Keratinocyte (primary cell): ENCODE data around the gene ATG4D. TPM values are rescaled to one million over a fixed set of nuclear protein-coding genes. Genes with fewer than 3 reads are reported as not detected.

Experiments used
- DNase-seq: peaks from one replicate; pipeline ENCODE4 v3.0.0-alpha.2; 2011; ENCODE audit warnings: low read depth, missing footprints, low spot score
- FAIRE-seq: peaks from 2 replicates; lab custom pipeline; 2011; peaks lifted over from hg19 to GRCh38; lab: Jason Lieb, UNC
- H2AFZ ChIP-seq: 2 replicates; pipeline ENCODE4 v1.6.0; 2012; ENCODE audit warnings: low read length, control low read depth, inconsistent platforms; ENCODE audit not compliant: control insufficient read depth
- H3K27ac ChIP-seq: 2 replicates; pipeline ENCODE4 v1.5.1; 2011; ENCODE audit warnings: low read length; ENCODE audit not compliant: control insufficient read depth, insufficient read depth
- H3K27me3 ChIP-seq: 3 replicates; pipeline ENCODE4 v1.6.0; 2011; ENCODE audit warnings: low read length; ENCODE audit not compliant: control insufficient read depth, insufficient read depth; ENCODE audit errors: extremely low read depth
- H3K36me3 ChIP-seq, 2 experiments: 2 replicates in 1 of 2; 3 replicates in 1 of 2; pipeline ENCODE4 v1.5.1; 2011; ENCODE audit warnings: low read length in 2 of 2, mild to moderate bottlenecking in 1 of 2; ENCODE audit not compliant: control insufficient read depth in 2 of 2, insufficient read depth in 2 of 2; ENCODE audit errors: extremely low read depth in 1 of 2
- H3K4me1 ChIP-seq: 3 replicates; pipeline ENCODE4 v1.5.1; 2011; ENCODE audit warnings: low read length; ENCODE audit not compliant: control insufficient read depth, insufficient read depth; ENCODE audit errors: extremely low read depth
- H3K4me2 ChIP-seq: 3 replicates; pipeline ENCODE4 v1.6.0; 2011; ENCODE audit warnings: low read depth, low read length; ENCODE audit not compliant: control insufficient read depth, insufficient read depth; ENCODE audit errors: extremely low read depth
- H3K4me3 ChIP-seq, 3 experiments: fragments of 200-600 bp in 1 of 3; sonication (generic) in 1 of 3; 2 replicates in 2 of 3; 3 replicates in 1 of 3; pipeline ENCODE4 v1.5.1; 2011 to 2016; ENCODE audit warnings: low read length in 3 of 3, mild to moderate bottlenecking in 3 of 3, control low read depth in 2 of 3, inconsistent platforms in 1 of 3, low read depth in 1 of 3, mixed read lengths in 1 of 3, mixed run types in 1 of 3, moderate library complexity in 1 of 3; ENCODE audit not compliant: control insufficient read depth in 2 of 3, insufficient read depth in 2 of 3; ENCODE audit errors: extremely low read depth in 1 of 3
- H3K79me2 ChIP-seq: 2 replicates; pipeline ENCODE4 v1.6.0; 2012; ENCODE audit warnings: low read length; ENCODE audit not compliant: control insufficient read depth, insufficient read depth
- H3K9ac ChIP-seq: 3 replicates; pipeline ENCODE4 v1.6.0; 2011; ENCODE audit warnings: low read length; ENCODE audit not compliant: control insufficient read depth, insufficient read depth; ENCODE audit errors: extremely low read depth
- H3K9me1 ChIP-seq: 3 replicates; pipeline ENCODE4 v1.6.0; 2011; ENCODE audit warnings: low read length; ENCODE audit not compliant: control insufficient read depth, insufficient read depth; ENCODE audit errors: extremely low read depth
- H3K9me3 ChIP-seq: 2 replicates; pipeline ENCODE4 v1.5.1; 2012; ENCODE audit warnings: low read depth, low read length; ENCODE audit not compliant: control insufficient read depth
- H4K20me1 ChIP-seq: 3 replicates; pipeline ENCODE4 v1.6.0; 2011; ENCODE audit warnings: low read length; ENCODE audit not compliant: control insufficient read depth, insufficient read depth; ENCODE audit errors: extremely low read depth
- EZH2 ChIP-seq: IDR thresholded peaks from one replicate; pipeline ENCODE4 v1.6.1; 2012; ENCODE audit warnings: inconsistent platforms, mild to moderate bottlenecking, low read length, moderate library complexity
- dilution Hi-C: fragments of 300-500 bp; cut with MboI; formaldehyde crosslinking; loops from one replicate; pipeline ENCODE4 v1.7.0; 2020; ENCODE audit warnings: low sequenced_read_pairs; ENCODE audit not compliant: extremely low pct_ligation_motif_present
- polyA plus RNA-seq, 5 experiments: library from polyadenylated mRNA; depleted of rRNA in 3 of 5; stranded (reverse) in 3 of 5; stranded (forward) in 1 of 5; unstranded in 1 of 5; fragments of >200 nt; gene quantifications; 1 replicate in 1 of 5; 2 replicates in 3 of 5; 3 replicates in 1 of 5; pipeline versions ENCODE4 v1.2.1 to v1.2.3, GENCODE V29; 2011 to 2012; ENCODE audit warnings: missing spikeins in 2 of 5, low read depth in 1 of 5, low replicate concordance in 1 of 5
- TF ChIP-seq, protein P1 (sequence below), 3 experiments: IDR thresholded peaks in 1 of 3; conservative IDR thresholded peaks in 1 of 3; optimal IDR thresholded peaks in 1 of 3; 2 replicates in 2 of 3; 3 replicates in 1 of 3; pipeline versions ENCODE3 to v1.5.1; 2011; ENCODE audit warnings: low read length in 3 of 3, mild to moderate bottlenecking in 3 of 3, moderate library complexity in 2 of 3, control low read depth in 1 of 3, inconsistent platforms in 1 of 3; ENCODE audit not compliant: insufficient read depth in 2 of 3; ENCODE audit errors: extremely low read depth in 1 of 3

Gene ATG4D
- polyA plus RNA-seq, 1 donor (not counting 4 experiments of a cell fraction or from before 2014, with no cell fraction given) = 12.6 TPM

DNA sequence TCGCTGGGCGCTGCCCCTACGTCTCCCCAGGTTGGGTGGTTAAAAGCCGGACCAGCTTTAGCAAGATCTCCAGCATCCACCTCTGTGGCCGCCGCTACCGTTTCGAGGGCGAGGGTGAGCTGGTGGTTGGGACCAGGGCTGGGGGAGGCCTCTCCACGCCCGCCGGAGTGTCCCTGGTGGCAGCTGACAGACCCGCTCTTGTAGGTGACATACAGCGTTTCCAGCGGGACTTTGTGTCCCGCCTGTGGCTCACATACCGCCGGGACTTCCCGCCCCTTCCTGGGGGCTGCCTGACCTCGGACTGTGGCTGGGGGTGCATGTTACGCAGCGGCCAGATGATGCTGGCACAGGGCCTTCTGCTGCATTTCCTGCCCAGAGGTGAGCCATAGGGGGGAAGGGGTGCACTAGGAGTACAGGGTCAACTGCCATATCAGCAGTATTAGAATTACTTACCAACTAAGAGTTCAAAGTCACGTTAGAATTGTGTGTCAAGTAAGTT lies 1.1 kb downstream of the ATG4D start:
- peak overlapping the region; percentile 61 to 86 (median 68) for H3K4me3 ChIP-seq
- no peak overlapping the region for H2AFZ ChIP-seq
- H3K27ac ChIP-seq = no peak overlapping the region
- H3K9me3 ChIP-seq = no peaks in the 10 kb centered on the region
- TF ChIP-seq, protein P1, sequence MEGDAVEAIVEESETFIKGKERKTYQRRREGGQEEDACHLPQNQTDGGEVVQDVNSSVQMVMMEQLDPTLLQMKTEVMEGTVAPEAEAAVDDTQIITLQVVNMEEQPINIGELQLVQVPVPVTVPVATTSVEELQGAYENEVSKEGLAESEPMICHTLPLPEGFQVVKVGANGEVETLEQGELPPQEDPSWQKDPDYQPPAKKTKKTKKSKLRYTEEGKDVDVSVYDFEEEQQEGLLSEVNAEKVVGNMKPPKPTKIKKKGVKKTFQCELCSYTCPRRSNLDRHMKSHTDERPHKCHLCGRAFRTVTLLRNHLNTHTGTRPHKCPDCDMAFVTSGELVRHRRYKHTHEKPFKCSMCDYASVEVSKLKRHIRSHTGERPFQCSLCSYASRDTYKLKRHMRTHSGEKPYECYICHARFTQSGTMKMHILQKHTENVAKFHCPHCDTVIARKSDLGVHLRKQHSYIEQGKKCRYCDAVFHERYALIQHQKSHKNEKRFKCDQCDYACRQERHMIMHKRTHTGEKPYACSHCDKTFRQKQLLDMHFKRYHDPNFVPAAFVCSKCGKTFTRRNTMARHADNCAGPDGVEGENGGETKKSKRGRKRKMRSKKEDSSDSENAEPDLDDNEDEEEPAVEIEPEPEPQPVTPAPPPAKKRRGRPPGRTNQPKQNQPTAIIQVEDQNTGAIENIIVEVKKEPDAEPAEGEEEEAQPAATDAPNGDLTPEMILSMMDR (optimal IDR thresholded peaks at IDR 0.05 in 1 of 3, IDR thresholded peaks at IDR 0.05 in 1 of 3, conservative IDR thresholded peaks at IDR 0.05 in 1 of 3; ENCODE audit: extremely low read depth in 1 of 3, insufficient read depth in 2 of 3, low read length in 3 of 3) = no peak
- TF ChIP-seq EZH2 = no peak
- peak overlapping the region; percentile 61 for H3K4me2 ChIP-seq
- peak overlapping the region; percentile 82 for H3K9ac ChIP-seq
- no peaks in the 10 kb centered on the region for H4K20me1 ChIP-seq
- dilution Hi-C loops = no loop called here
- H3K27me3 ChIP-seq = no peaks in the 10 kb centered on the region
- H3K4me1 ChIP-seq = peaks cover 9% of the 10 kb centered on the region
- FAIRE-seq (no peak), DNase-seq (no peak)
- H3K9me1 ChIP-seq = no peaks in the 10 kb centered on the region
- H3K79me2 ChIP-seq = peaks cover 10% of the 10 kb centered on the region
- H3K36me3 ChIP-seq = peaks cover 9 to 13% of the 10 kb centered on the region in 2 experiments

DNA sequence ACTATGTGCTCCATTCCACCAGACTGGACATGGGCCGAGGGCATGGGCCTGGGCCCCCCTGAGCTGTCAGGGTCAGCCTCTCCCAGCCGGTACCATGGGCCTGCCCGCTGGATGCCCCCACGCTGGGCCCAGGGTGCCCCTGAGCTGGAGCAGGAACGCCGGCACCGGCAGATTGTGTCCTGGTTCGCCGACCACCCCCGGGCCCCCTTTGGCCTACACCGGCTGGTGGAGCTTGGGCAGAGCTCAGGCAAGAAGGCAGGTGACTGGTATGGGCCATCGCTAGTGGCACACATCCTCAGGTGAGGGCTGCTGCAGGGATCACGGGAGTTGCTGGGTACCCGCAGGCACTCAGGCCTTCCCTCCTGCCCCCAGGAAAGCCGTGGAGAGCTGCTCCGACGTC lies 3.1 kb downstream of the ATG4D start:
- H3K36me3 ChIP-seq = peaks cover 16 to 17% of the 10 kb centered on the region in 2 experiments
- H3K9me1 ChIP-seq = no peaks in the 10 kb centered on the region
- no peak for FAIRE-seq
- TF ChIP-seq, protein P1 (optimal IDR thresholded peaks at IDR 0.05 in 1 of 3, IDR thresholded peaks at IDR 0.05 in 1 of 3, conservative IDR thresholded peaks at IDR 0.05 in 1 of 3; ENCODE audit: extremely low read depth in 1 of 3, insufficient read depth in 2 of 3, low read length in 3 of 3) = no peak
- TF ChIP-seq EZH2 = no peak
- H3K4me3 ChIP-seq = no peak overlapping the region
- no peak overlapping the region for H3K4me2 ChIP-seq
- peaks cover 9% of the 10 kb centered on the region for H3K4me1 ChIP-seq
- dilution Hi-C loops = no loop called here
- no peak overlapping the region for H2AFZ ChIP-seq
- H3K27ac ChIP-seq = no peak overlapping the region
- no peak for DNase-seq
- no peak overlapping the region for H3K9ac ChIP-seq
- H3K27me3 ChIP-seq = no peaks in the 10 kb centered on the region
- no peaks in the 10 kb centered on the region for H4K20me1 ChIP-seq
- peaks cover 10% of the 10 kb centered on the region for H3K79me2 ChIP-seq
- no peaks in the 10 kb centered on the region for H3K9me3 ChIP-seq
